PFSK-1 (cell line): ENCODE results near the gene TRMU.

Experiments
- POLR2AphosphoS5 ChIP-seq: IDR thresholded peaks from 2 replicates; pipeline ENCODE4 v1.6.1; 2012; ENCODE audit warnings: low read depth, mild to moderate bottlenecking, control low read depth, low read length, moderate library complexity
- SIN3A ChIP-seq: IDR thresholded peaks from 2 replicates; pipeline ENCODE4 v1.6.1; 2012; ENCODE audit warnings: mild to moderate bottlenecking, low read length, moderate library complexity, borderline replicate concordance; ENCODE audit not compliant: insufficient read depth

GRCh38 chr22:46402505-46402904, 67.0 kb downstream of the TRMU start:
- TF ChIP-seq POLR2AphosphoS5 (no peak), SIN3A (no peak)
